ENCODE measurements around the gene NCKAP5.

Gene NCKAP5

DNA sequence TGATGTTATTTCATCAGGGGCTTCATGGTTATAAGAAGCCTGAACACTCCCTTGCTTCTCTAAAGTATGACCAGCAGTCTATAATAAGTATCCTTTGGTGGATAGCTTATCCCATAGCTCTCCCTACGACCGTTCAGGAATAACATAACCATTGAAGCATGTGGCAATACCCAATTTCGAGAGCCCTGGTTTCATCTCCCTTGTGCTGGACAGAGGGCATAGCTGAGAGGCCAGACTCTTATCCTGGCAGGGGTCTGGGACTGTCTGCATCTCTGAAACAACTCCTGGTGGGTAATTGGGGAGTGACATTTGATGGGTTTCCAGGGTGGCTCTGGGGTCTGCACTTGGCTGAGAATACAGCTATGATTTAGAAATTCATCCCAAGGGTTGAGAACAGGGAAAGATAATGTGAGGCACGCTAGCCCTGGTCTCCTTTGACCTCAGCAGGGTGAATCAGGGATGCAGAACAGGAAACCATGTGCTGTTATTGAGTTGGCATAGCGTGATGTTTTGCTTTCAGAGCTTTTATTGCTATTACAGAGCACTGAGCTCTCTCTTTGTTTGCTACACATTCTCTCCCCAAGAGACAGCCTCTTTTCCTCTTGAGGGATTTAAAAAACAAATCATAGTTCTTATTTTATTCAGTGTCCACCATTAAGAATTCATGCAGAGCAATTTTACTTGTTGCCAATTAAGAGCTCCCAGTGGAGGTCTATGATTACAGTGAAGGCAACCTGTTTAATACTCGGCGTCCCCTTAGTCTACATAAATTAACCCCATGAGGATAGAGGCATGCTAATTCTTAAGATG lies 274.5 kb downstream of the NCKAP5 start:
- no peak for DNase-seq (ENCODE audit: low read depth)
- TF ChIP-seq, protein P1, sequence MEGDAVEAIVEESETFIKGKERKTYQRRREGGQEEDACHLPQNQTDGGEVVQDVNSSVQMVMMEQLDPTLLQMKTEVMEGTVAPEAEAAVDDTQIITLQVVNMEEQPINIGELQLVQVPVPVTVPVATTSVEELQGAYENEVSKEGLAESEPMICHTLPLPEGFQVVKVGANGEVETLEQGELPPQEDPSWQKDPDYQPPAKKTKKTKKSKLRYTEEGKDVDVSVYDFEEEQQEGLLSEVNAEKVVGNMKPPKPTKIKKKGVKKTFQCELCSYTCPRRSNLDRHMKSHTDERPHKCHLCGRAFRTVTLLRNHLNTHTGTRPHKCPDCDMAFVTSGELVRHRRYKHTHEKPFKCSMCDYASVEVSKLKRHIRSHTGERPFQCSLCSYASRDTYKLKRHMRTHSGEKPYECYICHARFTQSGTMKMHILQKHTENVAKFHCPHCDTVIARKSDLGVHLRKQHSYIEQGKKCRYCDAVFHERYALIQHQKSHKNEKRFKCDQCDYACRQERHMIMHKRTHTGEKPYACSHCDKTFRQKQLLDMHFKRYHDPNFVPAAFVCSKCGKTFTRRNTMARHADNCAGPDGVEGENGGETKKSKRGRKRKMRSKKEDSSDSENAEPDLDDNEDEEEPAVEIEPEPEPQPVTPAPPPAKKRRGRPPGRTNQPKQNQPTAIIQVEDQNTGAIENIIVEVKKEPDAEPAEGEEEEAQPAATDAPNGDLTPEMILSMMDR (IDR thresholded peaks at IDR 0.05; ENCODE audit: insufficient read depth, low read depth, low read length, missing control alignments) = no peak
- H3K4me3 ChIP-seq (ENCODE audit: low read depth, low read length) = no peak overlapping the region

DNA sequence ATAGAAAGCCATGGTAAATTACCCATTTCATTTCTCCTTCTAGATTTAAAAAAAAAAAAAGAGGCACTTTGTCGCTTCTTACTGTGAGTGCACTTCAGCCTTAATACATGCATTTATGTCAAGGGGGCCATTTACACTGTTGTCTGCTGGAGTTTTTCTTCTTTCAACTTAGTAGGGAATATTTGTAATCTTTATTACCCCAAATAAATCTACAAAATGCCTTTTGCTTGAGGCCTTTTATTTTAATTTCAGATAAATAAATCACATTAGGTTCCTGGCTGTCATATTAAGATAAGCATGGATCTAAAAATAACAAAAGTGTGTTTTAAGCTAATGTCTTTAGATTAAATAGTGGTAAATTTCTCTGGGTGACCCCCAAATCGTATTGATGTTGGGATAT lies 276.0 kb downstream of the NCKAP5 start:
- no peak overlapping the region for H3K4me3 ChIP-seq (ENCODE audit: low read depth, low read length)
- DNase-seq (ENCODE audit: low read depth) = no peak
- TF ChIP-seq, protein P1 (IDR thresholded peaks at IDR 0.05; ENCODE audit: insufficient read depth, low read depth, low read length, missing control alignments) = no peak

DNA sequence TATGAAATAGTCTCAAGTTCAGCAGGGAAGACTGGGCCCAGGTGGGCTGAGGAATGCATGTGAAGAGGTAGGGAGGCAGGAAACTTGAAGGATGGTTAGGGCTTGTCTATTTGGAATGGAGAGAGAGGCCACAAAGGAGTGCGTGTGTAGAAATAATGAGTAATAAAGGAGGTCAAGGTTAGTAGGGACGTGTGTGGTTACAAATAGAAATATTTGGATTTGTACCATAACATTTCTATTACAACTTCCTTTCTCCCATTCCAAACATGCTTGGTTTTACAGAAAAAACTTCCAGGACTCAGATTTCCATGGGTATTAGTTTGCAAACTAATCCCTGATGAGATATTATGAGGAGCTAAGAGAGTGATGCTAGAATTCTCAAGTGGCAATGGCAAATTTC lies 280.6 kb downstream of the NCKAP5 start:
- TF ChIP-seq, protein P1 (IDR thresholded peaks at IDR 0.05; ENCODE audit: insufficient read depth, low read depth, low read length, missing control alignments) = no peak
- H3K4me3 ChIP-seq (ENCODE audit: low read depth, low read length) = no peak overlapping the region
- no peak for DNase-seq (ENCODE audit: low read depth)

DNA sequence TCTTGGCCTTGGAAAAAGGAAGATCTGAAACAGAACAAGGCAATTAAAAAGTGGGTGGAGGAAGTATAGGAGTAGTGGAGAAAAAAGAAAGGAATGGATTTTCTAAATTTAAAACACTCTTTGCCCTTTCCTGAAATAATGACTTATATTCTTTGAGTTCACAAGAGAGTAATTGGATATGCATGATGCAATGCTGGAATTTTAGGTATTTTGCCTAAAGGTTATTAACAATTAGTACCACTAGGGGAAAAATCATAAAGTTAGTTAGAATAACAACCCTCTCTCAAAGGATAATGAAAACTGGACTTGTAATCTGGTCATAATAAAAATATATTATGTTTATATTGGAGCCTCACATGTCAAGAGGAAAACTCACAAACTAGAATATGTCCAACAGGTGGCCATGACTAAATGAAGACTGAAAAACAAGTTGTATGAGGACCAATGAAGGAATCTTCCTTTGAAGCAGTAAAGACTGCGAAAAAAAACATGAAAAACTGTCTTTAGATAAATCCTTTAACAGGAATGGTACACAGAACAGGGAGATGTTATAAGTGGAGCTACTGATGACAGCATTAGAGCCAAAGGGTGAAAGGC lies 281.8 kb downstream of the NCKAP5 start:
- no peak for DNase-seq (ENCODE audit: low read depth)
- H3K4me3 ChIP-seq (ENCODE audit: low read depth, low read length) = no peak overlapping the region
- TF ChIP-seq, protein P1 (IDR thresholded peaks at IDR 0.05; ENCODE audit: insufficient read depth, low read depth, low read length, missing control alignments) = no peak

DNA sequence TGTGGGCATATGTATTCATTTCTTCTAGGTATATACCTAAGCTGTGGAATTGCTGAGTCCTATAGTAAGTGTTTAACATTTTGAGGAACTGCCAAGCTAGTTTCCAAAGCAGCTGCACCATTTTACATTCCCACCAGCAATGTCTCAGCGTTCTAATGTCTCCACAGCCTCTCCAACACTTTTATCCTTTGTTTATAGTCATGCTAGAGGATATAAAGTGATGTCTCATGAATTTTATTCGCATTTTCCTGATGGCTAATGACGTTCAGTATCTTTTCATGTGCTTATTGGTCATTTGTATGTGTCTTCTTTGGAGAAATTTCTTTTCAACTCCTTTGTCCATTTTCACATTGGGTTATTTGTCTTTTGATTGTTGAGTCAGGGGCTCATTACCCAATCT lies 295.2 kb downstream of the NCKAP5 start:
- H3K4me3 ChIP-seq (ENCODE audit: low read depth, low read length) = no peak overlapping the region
- TF ChIP-seq, protein P1 (IDR thresholded peaks at IDR 0.05; ENCODE audit: insufficient read depth, low read depth, low read length, missing control alignments) = no peak
- no peak for DNase-seq (ENCODE audit: low read depth)

DNA sequence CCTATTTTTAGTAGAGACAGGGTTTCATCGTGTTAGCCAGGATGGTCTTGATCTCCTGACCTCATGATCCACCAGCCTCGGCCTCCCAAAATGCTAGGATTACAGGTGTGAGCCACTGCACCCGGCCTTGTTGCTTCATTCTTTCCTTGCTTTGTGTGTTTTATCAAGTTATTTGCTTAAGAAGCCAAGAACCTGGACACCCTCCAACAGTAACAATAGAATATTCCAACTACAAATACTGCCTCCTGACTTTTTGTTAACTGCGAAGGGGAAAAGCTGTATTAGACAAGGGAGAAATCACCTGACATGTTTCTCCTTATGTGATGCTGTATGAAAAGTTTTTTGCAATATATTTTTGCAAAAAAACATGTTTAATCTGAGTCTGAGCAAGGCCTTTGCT lies 297.2 kb downstream of the NCKAP5 start:
- DNase-seq (ENCODE audit: low read depth) = no peak
- TF ChIP-seq, protein P1 (IDR thresholded peaks at IDR 0.05; ENCODE audit: insufficient read depth, low read depth, low read length, missing control alignments) = no peak
- no peak overlapping the region for H3K4me3 ChIP-seq (ENCODE audit: low read depth, low read length)

Data from GM12865 (cell line).